ENCODE results near the gene SLC2A4RG.

Gene SLC2A4RG

DNA sequence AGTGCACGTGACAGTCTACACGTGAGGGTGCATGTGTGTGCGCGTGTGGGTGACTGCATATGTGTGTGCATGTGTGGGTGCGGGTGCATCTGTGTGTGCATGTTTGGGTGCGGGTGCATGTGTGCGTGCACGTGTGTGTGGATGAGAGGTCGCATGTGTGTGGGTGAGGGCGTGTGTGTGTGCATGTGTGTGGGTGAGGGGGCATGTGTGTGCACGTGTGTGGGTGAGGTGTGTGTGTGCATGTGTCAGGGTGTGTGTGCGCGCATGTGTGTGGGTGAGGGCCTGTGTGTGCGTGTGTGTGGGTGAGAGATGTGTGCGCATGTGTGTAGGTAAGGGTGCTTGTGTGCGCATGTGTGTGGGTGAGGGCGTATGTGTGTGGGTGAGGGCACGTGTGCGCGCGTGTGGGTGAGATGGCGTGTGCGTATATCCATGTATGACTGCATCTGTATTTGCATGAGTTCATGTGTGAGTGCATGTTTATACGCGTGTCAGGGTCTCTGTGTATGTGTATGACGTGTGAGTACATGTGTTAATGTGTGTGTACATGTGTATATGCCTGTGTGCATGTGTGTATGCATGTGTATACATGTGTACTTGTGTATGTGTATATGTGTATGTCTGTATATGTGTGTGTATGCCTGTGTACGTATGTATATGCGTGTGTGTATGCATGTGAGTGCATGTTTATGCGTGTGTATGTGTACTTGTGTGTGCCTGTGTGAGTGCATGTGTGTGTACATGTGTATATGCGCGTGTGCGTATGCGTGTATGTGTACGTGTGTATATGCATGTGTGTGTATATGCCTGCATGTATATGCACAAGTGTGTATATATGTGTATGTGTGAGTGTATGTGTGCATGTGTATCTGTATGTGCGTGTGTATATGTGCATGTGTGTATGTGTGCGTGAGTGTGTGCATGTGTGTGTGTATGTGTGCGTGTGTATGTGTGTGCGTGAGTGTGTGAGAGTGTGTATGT is 7.2 kb upstream of the SLC2A4RG start:
- H3K4me1 ChIP-seq (ENCODE audit: insufficient read depth, low read length) = peaks cover 5% of the 10 kb centered on the region; the same call in 1 of the 2 replicates
- H3K27ac ChIP-seq (ENCODE audit: low read depth, low read length) = no peak overlapping the region
- peaks cover 36% of the 10 kb centered on the region for H3K36me3 ChIP-seq (ENCODE audit: insufficient read depth, low read length)
- no peaks in the 10 kb centered on the region for H3K9me3 ChIP-seq (ENCODE audit: insufficient read depth, low read depth, low read length)
- H3K4me3 ChIP-seq (ENCODE audit: low read length) = no peak overlapping the region
- H3K9ac ChIP-seq (ENCODE audit: low read depth, low read length) = no peak overlapping the region
- peaks cover 5% of the 10 kb centered on the region for H3K27me3 ChIP-seq (ENCODE audit: insufficient read depth, low read length)
- 87% methylated on average over 38 of the region's 38 CpGs for WGBS

DNA sequence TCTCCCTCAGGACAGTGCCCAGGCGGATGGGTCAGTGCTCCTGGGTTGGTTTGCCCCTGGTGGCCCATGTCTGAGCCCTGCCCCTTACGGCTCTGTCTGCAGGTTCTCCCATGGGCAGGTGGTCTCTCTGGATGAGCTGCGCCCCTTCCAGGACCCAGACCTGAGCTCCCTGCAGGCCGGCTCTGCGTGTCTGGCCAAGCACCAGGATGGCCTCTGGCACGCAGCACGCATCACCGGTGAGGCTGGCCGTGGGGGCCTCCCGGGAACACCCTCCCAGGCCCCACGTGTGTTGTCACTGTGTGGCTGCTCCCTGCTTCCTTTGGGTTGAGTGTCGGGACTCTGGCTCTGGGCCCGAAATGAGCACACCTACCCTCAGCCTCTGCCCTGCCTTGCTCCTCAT is 6.5 kb upstream of the SLC2A4RG start:
- Histone ChIP-seq H3K27me3 (ENCODE audit: insufficient read depth, low read length) (peaks cover 7% of the 10 kb centered on the region), H3K36me3 (ENCODE audit: insufficient read depth, low read length) (peaks cover 36% of the 10 kb centered on the region), H3K4me3 (ENCODE audit: low read length) (no peak overlapping the region), H3K9ac (ENCODE audit: low read depth, low read length) (no peak overlapping the region), H3K9me3 (ENCODE audit: insufficient read depth, low read depth, low read length) (no peaks in the 10 kb centered on the region), H3K27ac (ENCODE audit: low read depth, low read length) (no peak overlapping the region), H3K4me1 (ENCODE audit: insufficient read depth, low read length) (peaks cover 5% of the 10 kb centered on the region; the same call in 1 of the 2 replicates)
- WGBS = 97% methylated on average over 13 of the region's 13 CpGs

DNA sequence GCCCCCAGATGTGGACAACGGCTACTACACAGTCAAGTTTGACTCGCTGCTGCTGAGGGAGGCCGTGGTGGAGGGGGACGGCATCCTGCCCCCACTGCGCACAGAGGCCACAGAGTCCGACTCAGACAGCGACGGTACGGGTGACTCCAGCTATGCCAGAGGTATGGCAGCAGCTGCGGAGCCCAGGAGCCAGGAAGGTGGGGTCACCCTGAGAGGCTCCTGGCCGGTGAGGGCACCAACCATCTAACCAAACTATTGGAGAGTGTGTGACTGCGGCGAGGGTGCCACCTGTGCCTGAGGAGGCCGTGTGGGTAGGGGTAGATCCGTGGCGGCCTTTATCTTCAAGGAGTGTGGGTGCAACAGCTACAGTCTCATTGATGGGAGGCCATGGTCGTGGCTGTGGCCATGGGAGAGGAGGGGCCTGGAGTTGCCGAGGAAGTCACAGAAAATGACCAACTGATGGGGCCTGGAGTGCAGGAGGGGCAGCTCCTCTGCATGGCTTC is 5.9 kb upstream of the SLC2A4RG start:
- H3K27me3 ChIP-seq (ENCODE audit: insufficient read depth, low read length) = peaks cover 12% of the 10 kb centered on the region
- peaks cover 10% of the 10 kb centered on the region for H3K4me1 ChIP-seq (ENCODE audit: insufficient read depth, low read length)
- no peaks in the 10 kb centered on the region for H3K9me3 ChIP-seq (ENCODE audit: insufficient read depth, low read depth, low read length)
- H3K27ac ChIP-seq (ENCODE audit: low read depth, low read length) = no peak overlapping the region
- peaks cover 36% of the 10 kb centered on the region for H3K36me3 ChIP-seq (ENCODE audit: insufficient read depth, low read length)
- H3K4me3 ChIP-seq (ENCODE audit: low read length) = no peak overlapping the region
- WGBS = 97% methylated on average over 18 of the region's 18 CpGs
- H3K9ac ChIP-seq (ENCODE audit: low read depth, low read length) = no peak overlapping the region

DNA sequence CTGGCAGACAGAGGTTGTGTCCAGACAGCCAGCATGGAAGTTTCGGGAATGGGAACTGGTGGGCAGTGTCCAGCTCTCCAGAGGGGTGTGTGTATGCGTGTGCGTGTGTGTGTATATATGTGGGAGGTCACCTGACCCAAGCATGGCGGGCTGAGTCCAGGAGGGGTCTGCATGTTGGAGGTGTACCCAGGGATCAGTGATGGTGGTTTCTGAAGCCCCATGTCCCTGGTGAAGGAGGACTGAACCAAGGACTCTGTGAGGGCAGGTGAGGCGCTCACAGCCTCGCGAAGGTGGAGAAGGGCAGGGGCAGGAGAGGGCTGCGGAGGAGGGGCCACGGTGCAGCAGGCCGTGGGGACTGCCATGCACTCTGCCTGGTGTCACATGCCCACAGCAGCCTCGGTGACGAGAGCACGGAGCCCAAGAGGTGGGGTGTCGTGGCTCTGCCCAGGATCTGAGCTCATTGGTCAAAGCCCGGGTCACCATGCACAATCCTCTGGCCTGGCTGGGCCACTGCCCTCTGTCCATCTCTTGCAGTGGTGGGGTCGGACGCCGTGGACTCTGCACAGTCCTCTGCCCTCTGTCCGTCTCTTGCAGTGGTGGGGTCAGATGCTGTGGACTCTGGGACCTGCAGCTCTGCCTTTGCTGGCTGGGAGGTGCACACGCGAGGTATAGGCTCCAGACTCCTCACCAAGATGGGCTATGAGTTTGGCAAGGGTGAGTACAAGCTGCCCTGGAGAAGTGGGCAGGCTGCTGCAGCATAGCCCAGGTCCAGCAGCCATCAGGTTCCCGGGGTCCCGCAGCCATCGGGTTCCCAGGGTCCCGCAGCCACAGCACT is 5.2 kb upstream of the SLC2A4RG start:
- WGBS = 93% methylated on average over 25 of the region's 25 CpGs
- peaks cover 36% of the 10 kb centered on the region for H3K36me3 ChIP-seq (ENCODE audit: insufficient read depth, low read length)

GRCh38 chr20:63734946-63735858 is 4.4 kb upstream of the SLC2A4RG start:
- no peak overlapping the region for H3K4me3 ChIP-seq (ENCODE audit: low read length)
- WGBS = 95% methylated on average over 48 of the region's 48 CpGs
- H3K27me3 ChIP-seq (ENCODE audit: insufficient read depth, low read length) = peaks cover 13% of the 10 kb centered on the region
- no peaks in the 10 kb centered on the region for H3K9me3 ChIP-seq (ENCODE audit: insufficient read depth, low read depth, low read length)
- H3K36me3 ChIP-seq (ENCODE audit: insufficient read depth, low read length) = peaks cover 30% of the 10 kb centered on the region
- no peak overlapping the region for H3K27ac ChIP-seq (ENCODE audit: low read depth, low read length)
- H3K4me1 ChIP-seq (ENCODE audit: insufficient read depth, low read length) = peaks cover 11% of the 10 kb centered on the region
- H3K9ac ChIP-seq (ENCODE audit: low read depth, low read length) = no peak overlapping the region

More for the DNA sequence above, 5.2 kb upstream of the SLC2A4RG start:
- Histone ChIP-seq H3K4me3 (ENCODE audit: low read length) (no peak overlapping the region), H3K9me3 (ENCODE audit: insufficient read depth, low read depth, low read length) (no peaks in the 10 kb centered on the region), H3K27ac (ENCODE audit: low read depth, low read length) (no peak overlapping the region), H3K27me3 (ENCODE audit: insufficient read depth, low read length) (peaks cover 13% of the 10 kb centered on the region), H3K4me1 (ENCODE audit: insufficient read depth, low read length) (peaks cover 11% of the 10 kb centered on the region), H3K9ac (ENCODE audit: low read depth, low read length) (no peak overlapping the region)

DNA sequence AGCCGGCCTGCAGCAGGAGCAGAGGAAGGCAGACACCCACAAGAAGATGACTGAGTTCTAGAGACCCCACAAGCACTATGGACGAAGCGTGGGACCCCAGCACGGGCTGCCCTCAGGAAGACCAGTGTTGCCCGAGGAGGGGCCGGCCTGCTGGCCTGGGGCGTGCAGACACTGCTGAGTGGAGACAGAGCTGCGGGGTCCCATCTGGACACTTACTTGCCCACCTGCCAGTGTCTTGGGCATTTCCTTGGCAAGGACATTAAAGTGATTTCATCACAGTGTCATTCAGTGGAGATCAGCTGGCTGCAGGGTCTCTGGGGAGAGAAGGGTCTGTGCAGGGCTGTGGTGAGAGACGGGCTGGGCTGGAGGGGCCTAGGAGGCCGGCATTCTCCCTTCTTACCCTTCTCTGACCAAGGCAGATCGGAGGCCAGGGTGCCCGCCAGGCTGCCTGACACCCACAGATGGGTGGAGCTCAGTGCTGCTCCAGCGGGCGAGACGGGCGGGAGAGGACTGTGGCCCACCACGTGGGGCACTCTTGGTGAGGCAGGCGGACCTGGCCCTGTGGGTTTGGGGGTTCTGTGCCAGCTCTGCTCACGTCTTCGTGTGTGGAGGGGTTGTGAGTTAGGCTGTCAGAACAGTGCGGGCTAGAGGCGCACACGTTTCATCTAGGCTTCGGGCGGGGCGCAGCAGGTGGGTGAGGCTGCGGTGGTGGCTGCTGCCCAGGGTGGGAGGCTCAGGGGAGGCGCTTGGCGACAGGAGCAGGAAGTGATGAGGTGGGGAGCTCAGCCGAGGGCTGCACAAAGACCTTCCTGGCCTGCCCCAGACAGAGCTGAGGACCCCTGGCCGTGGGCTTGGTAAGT is 3.5 kb upstream of the SLC2A4RG start, which contains the start of gene LIME1:
LIME1 (plus strand) TSS at position 806 of the 860 bp plus-strand sequence. CDS start 886 bp downstream, outside the sequence.
- 93% methylated on average over 31 of the region's 31 CpGs for WGBS
- H3K9me3 ChIP-seq (ENCODE audit: insufficient read depth, low read depth, low read length) = no peaks in the 10 kb centered on the region
- H3K4me3 ChIP-seq (ENCODE audit: low read length) = peak within 1 kb of the TSS; percentile 42
- H3K4me1 ChIP-seq (ENCODE audit: insufficient read depth, low read length) = peaks cover 14% of the 10 kb centered on the region
- H3K9ac ChIP-seq (ENCODE audit: low read depth, low read length) = peak within 1 kb of the TSS; percentile 58
- peaks cover 29% of the 10 kb centered on the region for H3K36me3 ChIP-seq (ENCODE audit: insufficient read depth, low read length)
- H3K27me3 ChIP-seq (ENCODE audit: insufficient read depth, low read length) = peaks cover 13% of the 10 kb centered on the region
- H3K27ac ChIP-seq (ENCODE audit: low read depth, low read length) = no peak within 1 kb of the TSS

GRCh38 chr20:63736893-63737694 is 2.5 kb upstream of the SLC2A4RG start:
- H3K27ac ChIP-seq (ENCODE audit: low read depth, low read length) = no peak overlapping the region
- 70% methylated on average over 30 of the region's 30 CpGs for WGBS
- H3K9me3 ChIP-seq (ENCODE audit: insufficient read depth, low read depth, low read length) = no peaks in the 10 kb centered on the region
- H3K4me3 ChIP-seq (ENCODE audit: low read length) = peak overlapping the region; percentile 42
- peak overlapping the region; percentile 58 for H3K9ac ChIP-seq (ENCODE audit: low read depth, low read length)
- peaks cover 27% of the 10 kb centered on the region for H3K36me3 ChIP-seq (ENCODE audit: insufficient read depth, low read length)
- H3K4me1 ChIP-seq (ENCODE audit: insufficient read depth, low read length) = peaks cover 18% of the 10 kb centered on the region
- peaks cover 13% of the 10 kb centered on the region for H3K27me3 ChIP-seq (ENCODE audit: insufficient read depth, low read length)

DNA sequence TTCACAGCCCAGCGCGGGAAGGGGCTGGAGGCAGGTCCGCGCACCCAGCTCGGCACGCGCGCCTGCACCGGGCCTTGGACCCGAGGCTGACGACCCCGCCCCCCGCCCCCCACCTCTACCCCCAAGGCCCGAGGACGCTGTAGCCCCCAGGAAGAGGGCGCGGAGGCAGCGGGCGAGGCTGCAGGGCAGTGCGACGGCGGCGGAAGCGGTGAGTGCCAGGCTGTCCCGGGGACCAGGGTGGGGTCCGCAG is 2.0 kb upstream of the SLC2A4RG start:
- peak overlapping the region; percentile 58; the same call in 1 of the 2 replicates for H3K9ac ChIP-seq (ENCODE audit: low read depth, low read length)
- 55% methylated on average over 21 of the region's 26 CpGs for WGBS
- peak overlapping the region; percentile 55 for H3K4me3 ChIP-seq (ENCODE audit: low read length)
- no peak overlapping the region for H3K27ac ChIP-seq (ENCODE audit: low read depth, low read length)
- H3K36me3 ChIP-seq (ENCODE audit: insufficient read depth, low read length) = peaks cover 32% of the 10 kb centered on the region
- no peaks in the 10 kb centered on the region for H3K9me3 ChIP-seq (ENCODE audit: insufficient read depth, low read depth, low read length)
- H3K4me1 ChIP-seq (ENCODE audit: insufficient read depth, low read length) = peaks cover 18% of the 10 kb centered on the region
- peaks cover 13% of the 10 kb centered on the region for H3K27me3 ChIP-seq (ENCODE audit: insufficient read depth, low read length)

- 56% methylated on average over 43 of the region's 43 CpGs for WGBS
- H3K9ac ChIP-seq (ENCODE audit: low read depth, low read length) = no peak overlapping the region
- peaks cover 18% of the 10 kb centered on the region for H3K4me1 ChIP-seq (ENCODE audit: insufficient read depth, low read length)
- peaks cover 13% of the 10 kb centered on the region for H3K27me3 ChIP-seq (ENCODE audit: insufficient read depth, low read length)
- peak overlapping the region; percentile 55 for H3K4me3 ChIP-seq (ENCODE audit: low read length)
- no peaks in the 10 kb centered on the region for H3K9me3 ChIP-seq (ENCODE audit: insufficient read depth, low read depth, low read length)
- peaks cover 36% of the 10 kb centered on the region for H3K36me3 ChIP-seq (ENCODE audit: insufficient read depth, low read length)
- no peak overlapping the region; the same call in 1 of the 2 replicates for H3K27ac ChIP-seq (ENCODE audit: low read depth, low read length)
These were observed 1.5 kb upstream of the SLC2A4RG start for GRCh38 chr20:63737945-63738686.
